HuH-7 (cell line): ENCODE results near the gene PTCD2.
A peak's percentile ranks its signal among the peaks of the same experiment; 100 is the strongest.
"Not testable (repeated sequence)": the region's sequence is repeated elsewhere in the genome, so short reads cannot be mapped to it uniquely, and the experiment has no call there.

ENCODE experiments used
- DNase-seq: peaks from one replicate; pipeline ENCODE4 v3.0.0; 2011; ENCODE audit warnings: low spot score

The PTCD2 gene

GRCh38 chr5:72296256-72296655 is 23.9 kb upstream of the PTCD2 start:
- no peak for DNase-seq

GRCh38 chr5:72298136-72298535 is 22.0 kb upstream of the PTCD2 start:
- DNase-seq = not testable (repeated sequence)

- DNase-seq = no peak
Measured at GRCh38 chr5:72298711-72299110, 21.5 kb upstream of the PTCD2 start.

DNA sequence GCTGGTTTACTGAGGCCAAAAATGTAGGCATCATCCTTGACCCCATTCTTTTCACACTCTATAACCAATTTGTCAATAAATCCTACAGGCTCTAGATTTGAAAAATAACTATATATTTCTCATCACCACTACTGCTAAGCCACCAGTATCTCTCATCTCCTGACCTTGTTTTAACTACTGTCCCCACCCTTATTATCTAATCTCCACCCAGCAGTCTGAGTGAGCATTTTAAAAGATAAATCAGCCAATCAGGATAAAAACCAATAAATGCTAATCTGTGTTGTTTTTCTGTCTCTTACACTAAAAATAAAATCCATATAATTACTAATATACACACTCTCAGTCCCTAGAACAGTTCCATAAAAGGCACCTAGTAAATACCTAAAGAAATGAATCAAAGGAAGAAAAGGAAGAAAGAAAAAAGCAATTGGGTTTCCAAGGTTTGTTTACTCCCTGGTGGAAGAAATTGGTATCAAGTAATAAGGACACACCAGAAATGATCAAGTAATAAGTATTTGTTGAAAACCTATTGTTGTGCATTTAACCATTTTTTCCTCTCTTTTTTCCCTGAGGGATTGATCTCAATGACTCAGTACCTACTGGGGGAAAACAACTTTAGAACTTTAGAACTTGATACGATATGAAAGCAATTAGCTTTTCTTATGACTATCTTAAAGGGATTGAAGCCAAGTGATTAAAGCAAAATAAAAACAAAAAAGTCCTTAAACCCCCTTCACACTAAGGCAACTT is 19.4 kb upstream of the PTCD2 start:
- DNase-seq = no peak

DNA sequence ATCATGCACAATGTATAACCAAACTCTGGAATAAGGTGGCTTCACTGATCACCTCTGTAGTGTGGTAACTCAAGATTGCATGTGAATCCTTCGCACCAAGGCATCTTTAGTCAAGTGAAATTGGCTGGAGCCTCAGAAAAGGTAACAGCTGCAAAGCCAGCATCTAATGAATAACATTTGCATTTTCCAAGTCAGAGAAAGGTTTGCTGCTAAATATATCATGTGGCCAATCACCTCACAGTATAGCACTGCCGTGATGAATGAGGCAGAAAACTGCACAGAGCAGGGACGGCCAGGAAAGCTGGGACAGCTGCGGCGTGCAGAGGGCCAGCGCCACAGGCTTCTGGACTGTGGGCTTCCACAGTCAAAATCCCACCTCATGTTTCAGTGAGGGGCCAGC is 18.6 kb upstream of the PTCD2 start:
- no peak for DNase-seq

- no peak for DNase-seq
Measured at GRCh38 chr5:72302171-72302570, 18.0 kb upstream of the PTCD2 start.

DNA sequence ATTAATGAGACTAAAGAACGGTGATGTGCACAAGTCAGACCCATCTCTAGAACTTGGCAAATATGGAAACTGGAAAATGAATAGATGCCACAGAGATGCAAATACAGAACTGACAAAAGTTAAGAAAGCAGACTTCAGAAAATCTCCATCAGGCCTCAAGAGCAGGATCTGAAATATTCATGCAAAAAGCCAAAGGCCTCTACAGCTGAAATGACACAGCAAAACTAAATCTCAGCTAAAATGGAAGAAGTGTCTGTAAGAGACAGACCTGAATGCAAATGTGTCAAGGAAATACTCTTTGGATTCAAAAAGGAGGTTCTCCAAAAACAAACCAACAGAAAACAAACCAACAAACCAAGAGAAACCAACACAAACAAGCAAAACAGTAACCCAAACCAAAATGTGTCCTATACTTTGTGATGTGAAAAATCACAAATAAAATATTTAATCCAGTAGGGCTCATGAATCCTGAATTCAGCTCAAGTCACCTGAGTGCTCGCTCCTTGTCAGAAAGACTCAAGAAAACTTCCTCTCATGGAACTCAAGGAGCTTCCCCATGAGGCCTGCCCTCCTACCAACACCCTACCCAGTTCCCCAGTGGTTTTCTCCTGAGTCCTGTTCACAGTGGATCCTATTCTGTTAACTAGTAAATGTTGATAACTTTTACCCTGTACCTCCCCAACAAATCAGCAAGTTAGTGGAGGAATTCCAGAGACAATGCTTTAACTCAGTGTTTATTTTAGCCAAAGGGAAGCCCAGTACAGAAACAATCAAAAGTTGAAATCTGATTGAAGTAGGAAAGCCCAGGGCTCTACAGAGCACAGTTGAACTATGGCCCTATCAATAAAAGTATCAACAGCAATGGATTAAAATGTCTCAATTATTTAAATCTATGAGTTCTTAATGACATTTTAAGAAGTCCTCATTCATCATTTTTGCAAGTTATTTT is 14.7 kb upstream of the PTCD2 start:
- no peak for DNase-seq

DNA sequence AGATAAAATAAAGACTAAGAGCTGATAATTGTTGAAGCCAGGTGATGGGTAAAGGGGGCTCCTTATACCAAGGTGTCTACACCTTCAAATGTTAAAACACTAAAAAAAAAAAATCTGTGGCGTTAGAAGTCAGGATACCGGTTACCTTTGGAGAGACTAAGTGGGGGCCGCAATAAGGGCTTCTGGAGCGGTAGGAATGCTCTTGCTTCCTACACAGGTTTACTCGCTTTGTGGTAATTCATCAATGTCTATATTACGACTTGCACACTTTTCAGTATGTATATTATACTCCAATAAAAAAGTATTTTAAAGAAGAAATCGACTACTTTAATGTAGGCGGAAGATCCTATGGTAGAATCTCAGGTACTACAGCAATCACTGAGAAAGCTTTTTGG is 12.6 kb upstream of the PTCD2 start:
- DNase-seq = no peak

GRCh38 chr5:72307968-72308852 is 12.0 kb upstream of the PTCD2 start:
- peak; percentile 95 for DNase-seq

- DNase-seq = no peak
Measured at GRCh38 chr5:72308853-72309191, 11.4 kb upstream of the PTCD2 start.

DNA sequence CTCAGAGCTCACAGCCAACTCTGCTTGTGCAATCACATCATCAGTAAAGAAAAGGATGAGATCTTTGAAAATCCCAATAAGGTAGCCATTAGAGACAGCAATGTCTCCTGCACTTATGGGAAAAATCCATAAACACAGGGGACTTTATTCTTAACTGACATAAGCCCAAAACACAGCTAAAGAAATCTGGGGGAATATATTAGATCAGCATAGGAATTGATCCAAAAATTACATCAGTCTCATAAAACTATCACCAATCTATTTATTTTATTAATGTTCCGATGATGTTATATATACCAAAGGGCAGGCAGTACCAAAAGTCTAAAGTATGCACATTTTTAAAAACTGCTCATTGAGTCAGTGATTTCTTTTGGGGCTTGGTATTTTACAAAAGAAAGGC is 7.0 kb upstream of the PTCD2 start:
- DNase-seq = no peak

- no peak for DNase-seq
Measured at GRCh38 chr5:72314571-72315172, 5.5 kb upstream of the PTCD2 start.

- not testable (repeated sequence) for DNase-seq
Measured at GRCh38 chr5:72319435-72319975, 668 bp upstream of the PTCD2 start.

GRCh38 chr5:72324189-72324825 is 4.1 kb downstream of the PTCD2 start:
- DNase-seq = no peak

DNA sequence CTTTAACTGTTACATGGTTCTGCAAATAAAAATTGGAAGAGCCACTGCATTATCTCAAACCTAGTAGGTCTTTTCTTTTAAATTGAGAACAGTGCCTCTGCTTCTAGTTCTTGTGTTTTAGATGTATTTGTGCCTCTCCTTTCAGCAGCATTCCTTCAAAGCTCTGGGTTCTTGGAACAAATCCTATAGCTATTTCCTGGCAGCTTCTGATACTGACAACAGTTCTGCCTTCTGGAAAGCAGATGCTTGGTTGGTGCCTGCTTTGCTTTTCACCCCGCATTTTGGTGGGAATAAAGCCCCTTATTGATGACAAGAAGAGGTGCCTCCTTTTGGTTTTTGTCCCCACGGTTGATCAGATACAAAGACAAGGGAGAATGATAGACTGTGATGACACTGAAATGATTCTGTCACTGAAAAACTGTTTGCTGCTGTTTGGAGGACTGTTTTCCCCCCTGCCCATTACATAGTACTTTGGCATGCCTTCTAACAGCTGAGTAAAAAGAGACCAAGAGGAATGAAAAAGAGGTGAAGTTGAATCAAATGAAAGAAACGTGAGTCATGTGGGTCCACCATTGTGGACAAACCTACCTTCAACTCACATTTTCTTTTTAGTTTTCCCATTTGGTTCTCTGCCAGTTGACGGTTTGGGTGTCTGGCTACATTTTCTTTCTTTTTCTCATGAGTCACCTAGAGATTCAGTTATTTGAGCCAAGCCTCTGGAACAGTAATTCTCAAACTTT is 5.6 kb downstream of the PTCD2 start:
- no peak for DNase-seq

- no peak for DNase-seq
Measured at GRCh38 chr5:72326306-72326649, 6.1 kb downstream of the PTCD2 start.

DNA sequence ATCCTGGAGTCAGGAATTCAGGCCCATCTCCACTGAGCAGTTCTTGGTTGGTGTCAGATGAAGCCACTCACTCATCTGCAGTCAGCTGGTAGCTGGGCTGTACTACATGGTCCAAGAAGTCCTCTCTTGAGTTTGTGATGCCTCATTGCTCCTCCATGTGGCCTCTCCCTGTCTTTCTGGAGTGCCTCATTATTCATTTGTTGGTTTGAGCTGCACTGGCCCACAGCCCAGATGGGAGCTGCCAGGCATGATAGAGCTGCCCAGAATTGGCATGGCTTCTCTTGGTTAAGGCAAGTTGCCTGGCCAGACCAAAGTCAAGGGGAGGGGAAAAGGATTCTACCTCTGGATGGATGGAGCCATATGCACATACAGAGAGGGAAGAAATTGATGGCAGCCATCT is 8.0 kb downstream of the PTCD2 start:
- no peak for DNase-seq

- no peak for DNase-seq
Measured at GRCh38 chr5:72330712-72331111, 10.5 kb downstream of the PTCD2 start.

GRCh38 chr5:72337159-72337558 is 17.0 kb downstream of the PTCD2 start:
- no peak for DNase-seq

DNA sequence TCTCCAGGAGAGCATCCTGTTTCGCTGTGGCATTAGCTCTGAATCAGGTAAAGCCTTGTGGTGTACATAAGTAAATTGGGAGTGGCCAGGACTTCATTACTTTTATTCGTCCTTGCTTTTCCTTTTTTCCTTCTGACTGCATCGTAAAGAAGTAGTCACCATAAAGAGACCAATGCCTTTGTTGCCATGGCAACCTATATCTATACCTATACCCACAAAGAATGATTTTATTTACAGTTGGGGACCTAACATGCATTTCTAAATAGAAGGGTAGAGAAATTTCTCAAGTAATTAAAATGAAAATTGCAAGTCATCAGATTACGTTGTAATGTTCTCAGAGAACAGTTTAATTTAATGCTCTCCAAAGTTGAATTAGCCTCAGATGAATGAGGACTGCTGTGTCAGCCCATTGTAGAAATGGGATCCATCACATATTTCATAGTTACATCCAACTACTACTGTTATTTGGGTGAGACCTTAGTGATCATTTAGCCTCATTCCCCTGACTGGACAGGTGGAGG is 18.6 kb downstream of the PTCD2 start:
- no peak for DNase-seq
